ENCODE results near the gene SGMS1.

GRCh38 chr10:50358925-50359687 lies 264.6 kb downstream of the SGMS1 start:
- TF ChIP-seq POLR2A (IDR thresholded peaks at IDR 0.05; ENCODE audit: low read length) (no peak), EP300 (IDR thresholded peaks at IDR 0.05) (no peak), FOSL2 (IDR thresholded peaks at IDR 0.05) (no peak), FOSL2 (CRISPR knock-in tag; IDR thresholded peaks at IDR 0.05) (no peak), NR3C1 (IDR thresholded peaks at IDR 0.05) (no peak), CTCF (IDR thresholded peaks at IDR 0.05) (no peak), USF2 (IDR thresholded peaks at IDR 0.05) (no peak), ZSCAN20 (CRISPR knock-in tag; IDR thresholded peaks at IDR 0.05) (no peak), MAFK (IDR thresholded peaks at IDR 0.05; ENCODE audit: partially characterized antibody) (no peak), REST (IDR thresholded peaks at IDR 0.05) (no peak), JUNB (IDR thresholded peaks at IDR 0.05) (no peak)

Measured in A549 (cell line).